HFFc6 (cell line): ENCODE measurements around the gene PCDHB8. TPM values are rescaled to one million over a fixed set of nuclear protein-coding genes. Genes with fewer than 3 reads are reported as not detected.
"Not testable (repeated sequence)": the region's sequence is repeated elsewhere in the genome, so short reads cannot be mapped to it uniquely, and the experiment has no call there.

Experiments
- DNase-seq: peaks from one replicate; pipeline ENCODE4 v3.0.0-alpha.2; 2018
- H3K27ac Mint-ChIP-seq: 2 replicates; pipeline ENCODE4 v1.8.0; 2020; ENCODE audit warnings: mild to moderate bottlenecking, mixed read lengths
- H3K27me3 Mint-ChIP-seq: 2 replicates; pipeline ENCODE4 v1.8.0; 2021; ENCODE audit warnings: mild to moderate bottlenecking, moderate library complexity, mixed read lengths; ENCODE audit not compliant: insufficient read depth
- H3K36me3 Mint-ChIP-seq: 2 replicates; pipeline ENCODE4 v1.8.0; 2021; ENCODE audit warnings: low read depth, mixed read lengths
- H3K4me1 Mint-ChIP-seq: 2 replicates; pipeline ENCODE4 v1.8.0; 2020; ENCODE audit warnings: low read depth, mixed read lengths
- H3K4me3 Mint-ChIP-seq: 2 replicates; pipeline ENCODE4 v1.8.0; 2020; ENCODE audit warnings: mild to moderate bottlenecking, moderate library complexity, mixed read lengths
- H3K9me3 Mint-ChIP-seq: 2 replicates; pipeline ENCODE4 v1.8.0; 2020; ENCODE audit warnings: mild to moderate bottlenecking, mixed read lengths
- CTCF ChIP-seq: fragments of 200-600 bp; sonication (generic); IDR thresholded peaks from 2 replicates; pipeline ENCODE4 v1.5.0; 2021; ENCODE audit warnings: antibody characterized with exemption, mild to moderate bottlenecking
- total RNA-seq, 6 experiments: library from RNA; stranded (reverse); fragmentation: NEBNext Ultra II Directional; extraction: Animal tissue kit (Norgen Biotek cat#: 25700); gene quantifications; 2 replicates in 1 of 6; 3 replicates in 5 of 6; pipeline ENCODE4 v1.2.3, GENCODE V29; 2021

Gene PCDHB8
- total RNA-seq, 6 experiments from 2014 or later, result 0.88 to 2.9 (median 2.1) TPM

GRCh38 chr5:141182248-141182647 is 4.7 kb downstream of the PCDHB8 start, which contains the start of gene PCDHB16:
PCDHB16 (plus strand) TSS chr5:141182387; CDS start chr5:141182560, 173 bp downstream.
- H3K36me3 Mint-ChIP-seq, result peaks cover 12% of the 10 kb centered on the region
- H3K4me3 Mint-ChIP-seq, result peak within 1 kb of the TSS; percentile 82
- TF ChIP-seq CTCF, result peak; percentile 78
- H3K4me1 Mint-ChIP-seq, result peaks cover 20% of the 10 kb centered on the region
- H3K27me3 Mint-ChIP-seq, result peaks cover 8% of the 10 kb centered on the region
- no peak within 1 kb of the TSS; the same call in 1 of the 2 replicates for H3K27ac Mint-ChIP-seq
- peaks cover 16% of the 10 kb centered on the region for H3K9me3 Mint-ChIP-seq
- DNase-seq, result peak; percentile 62

GRCh38 chr5:141184117-141184855 is 6.7 kb downstream of the PCDHB8 start:
- Mint-ChIP-seq H3K36me3 (peaks cover 17% of the 10 kb centered on the region), H3K9me3 (peaks cover 21% of the 10 kb centered on the region)
- H3K4me3 Mint-ChIP-seq, result not testable (repeated sequence)

GRCh38 chr5:141186897-141187512 is 9.4 kb downstream of the PCDHB8 start, which contains the start of gene PCDHB9:
PCDHB9 (plus strand) TSS chr5:141187161; CDS start chr5:141187319, 158 bp downstream.
- peak; percentile 88 for TF ChIP-seq CTCF
- Mint-ChIP-seq H3K27ac (peak within 1 kb of the TSS; percentile 30; the same call in 1 of the 2 replicates), H3K9me3 (peaks cover 21% of the 10 kb centered on the region), H3K27me3 (peaks cover 16% of the 10 kb centered on the region), H3K4me1 (peaks cover 29% of the 10 kb centered on the region), H3K4me3 (peak within 1 kb of the TSS; percentile 89), H3K36me3 (peaks cover 17% of the 10 kb centered on the region)
- DNase-seq, result peak; percentile 58

More at GRCh38 chr5:141184117-141184855, 6.7 kb downstream of the PCDHB8 start:
- Mint-ChIP-seq H3K4me1 (peaks cover 27% of the 10 kb centered on the region), H3K27me3 (peaks cover 12% of the 10 kb centered on the region)
- DNase-seq, H3K27ac Mint-ChIP-seq: not testable (repeated sequence)

- peaks cover 14% of the 10 kb centered on the region for H3K27me3 Mint-ChIP-seq
- H3K4me3 Mint-ChIP-seq, H3K27ac Mint-ChIP-seq, DNase-seq: not testable (repeated sequence)
- H3K36me3 Mint-ChIP-seq, result peaks cover 16% of the 10 kb centered on the region
- peaks cover 25% of the 10 kb centered on the region for H3K4me1 Mint-ChIP-seq
- H3K9me3 Mint-ChIP-seq, result peaks cover 23% of the 10 kb centered on the region
Observed at GRCh38 chr5:141188682-141189081, 11.1 kb downstream of the PCDHB8 start.

GRCh38 chr5:141189131-141189530 is 11.5 kb downstream of the PCDHB8 start:
- H3K9me3 Mint-ChIP-seq, result peaks cover 25% of the 10 kb centered on the region
- peaks cover 14% of the 10 kb centered on the region for H3K27me3 Mint-ChIP-seq
- H3K27ac Mint-ChIP-seq, H3K4me3 Mint-ChIP-seq, DNase-seq: not testable (repeated sequence)
- H3K4me1 Mint-ChIP-seq, result peaks cover 25% of the 10 kb centered on the region
- peaks cover 16% of the 10 kb centered on the region for H3K36me3 Mint-ChIP-seq

- Mint-ChIP-seq H3K9me3 (peaks cover 38% of the 10 kb centered on the region), H3K27me3 (peaks cover 9% of the 10 kb centered on the region)
Observed at GRCh38 chr5:141192110-141192725, 14.6 kb downstream of the PCDHB8 start, which contains the start of gene PCDHB10. PCDHB10 (plus strand) TSS chr5:141192353; CDS start chr5:141192553, 200 bp downstream.

GRCh38 chr5:141194332-141194731 is 16.7 kb downstream of the PCDHB8 start:
- not testable (repeated sequence) for H3K27ac Mint-ChIP-seq, H3K4me3 Mint-ChIP-seq, H3K27me3 Mint-ChIP-seq, DNase-seq
- H3K36me3 Mint-ChIP-seq, result peaks cover 13% of the 10 kb centered on the region
- peaks cover 37% of the 10 kb centered on the region for H3K9me3 Mint-ChIP-seq
- peaks cover 13% of the 10 kb centered on the region; the same call in 1 of the 2 replicates for H3K4me1 Mint-ChIP-seq

More at GRCh38 chr5:141192110-141192725, 14.6 kb downstream of the PCDHB8 start, which contains the start of gene PCDHB10:
- Mint-ChIP-seq H3K4me1 (peaks cover 20% of the 10 kb centered on the region), H3K36me3 (peaks cover 18% of the 10 kb centered on the region), H3K27ac (no peak within 1 kb of the TSS), H3K4me3 (peak within 1 kb of the TSS; percentile 76)
- DNase-seq, result peak; percentile 33
- TF ChIP-seq CTCF, result peak; percentile 86
